Hepatocyte (in vitro differentiated cells): ENCODE data around the gene UPF1. TPM values are rescaled to one million over a fixed set of nuclear protein-coding genes. Genes with fewer than 3 reads are reported as not detected.

Source experiments
- DNase-seq: peaks from one replicate; pipeline ENCODE4 v3.0.0-alpha.2; 2016; ENCODE audit warnings: low spot score
- H2AFZ ChIP-seq: fragments of 200-600 bp; sonication (generic); 2 replicates; pipeline ENCODE4 v1.6.0; 2016; ENCODE audit warnings: antibody characterized with exemption, mild to moderate bottlenecking
- H3K27ac ChIP-seq: fragments of 200-600 bp; sonication (generic); 2 replicates; pipeline ENCODE4 v1.5.1; 2016; ENCODE audit warnings: mild to moderate bottlenecking
- H3K27me3 ChIP-seq: fragments of 200-600 bp; sonication (generic); 2 replicates; pipeline ENCODE4 v1.6.1; 2016
- H3K36me3 ChIP-seq: fragments of 200-600 bp; sonication (generic); replicated peaks from 2 replicates; pipeline ENCODE4 v1.5.1; 2016; ENCODE audit warnings: low read depth; ENCODE audit not compliant: insufficient read depth
- H3K4me1 ChIP-seq: fragments of 200-600 bp; sonication (generic); 2 replicates; pipeline ENCODE4 v1.5.1; 2016; ENCODE audit warnings: mild to moderate bottlenecking, moderate library complexity; ENCODE audit not compliant: insufficient read depth
- H3K4me2 ChIP-seq: fragments of 200-600 bp; sonication (generic); 2 replicates; pipeline ENCODE4 v1.6.0; 2016
- H3K4me3 ChIP-seq: fragments of 200-600 bp; sonication (generic); 2 replicates; pipeline ENCODE4 v1.5.1; 2016; ENCODE audit warnings: mild to moderate bottlenecking
- H3K79me2 ChIP-seq: fragments of 200-600 bp; sonication (generic); 2 replicates; pipeline ENCODE4 v1.6.0; 2017; ENCODE audit warnings: mild to moderate bottlenecking
- H3K9me2 ChIP-seq: fragments of 200-600 bp; sonication (generic); replicated peaks from 2 replicates; pipeline ENCODE4 v1.6.0; 2017; ENCODE audit warnings: mild to moderate bottlenecking; ENCODE audit not compliant: insufficient read depth
- H3K9me3 ChIP-seq: fragments of 200-600 bp; sonication (generic); 2 replicates; pipeline ENCODE4 v1.5.1; 2016; ENCODE audit warnings: low read depth, mild to moderate bottlenecking
- H4K20me1 ChIP-seq: fragments of 200-600 bp; sonication (generic); 2 replicates; pipeline ENCODE4 v1.6.0; 2016; ENCODE audit warnings: mild to moderate bottlenecking; ENCODE audit not compliant: insufficient read depth, poor library complexity, severe bottlenecking
- EZH2 ChIP-seq: fragments of 200-600 bp; sonication (generic); IDR thresholded peaks from 2 replicates; pipeline ENCODE4 v1.6.1; 2016; ENCODE audit warnings: antibody characterized with exemption, mild to moderate bottlenecking, borderline replicate concordance
- EZH2phosphoT487 ChIP-seq: fragments of 200-600 bp; sonication (generic); IDR thresholded peaks from one replicate; pipeline ENCODE4 v1.6.1; 2018; ENCODE audit warnings: antibody characterized with exemption, mild to moderate bottlenecking, low read depth, moderate library complexity; ENCODE audit not compliant: unreplicated experiment, severe bottlenecking
- WGBS: methylation state at CpG from one replicate; pipeline ENCODE4 v1.1.6; 2016; ENCODE audit warnings: low lambda C conversion rate; ENCODE audit errors: missing lambda C conversion rate; 5-methylcytosine and 5-hydroxymethylcytosine counted together
- polyA plus RNA-seq: library from polyadenylated mRNA; unstranded; fragments of >200 nt; fragmentation: Nextera tagmentation; extraction: Ambion mirVana; gene quantifications from 2 replicates; pipeline ENCODE4 v1.2.1, GENCODE V29; 2016
- total RNA-seq: library from RNA; depleted of rRNA; stranded (reverse); fragments of >200 nt; gene quantifications from 2 replicates; pipeline ENCODE4 v1.2.3, GENCODE V29; 2014
- TF ChIP-seq, protein P1 (sequence below): fragments of 200-600 bp; sonication (generic); IDR thresholded peaks from 2 replicates; pipeline ENCODE4 v1.5.1; 2016; ENCODE audit warnings: antibody characterized with exemption, mild to moderate bottlenecking; ENCODE audit not compliant: poor library complexity

The UPF1 gene
- total and polyA plus RNA-seq, 2 experiments from 2014 or later = 27.0 to 47.2 TPM

DNA sequence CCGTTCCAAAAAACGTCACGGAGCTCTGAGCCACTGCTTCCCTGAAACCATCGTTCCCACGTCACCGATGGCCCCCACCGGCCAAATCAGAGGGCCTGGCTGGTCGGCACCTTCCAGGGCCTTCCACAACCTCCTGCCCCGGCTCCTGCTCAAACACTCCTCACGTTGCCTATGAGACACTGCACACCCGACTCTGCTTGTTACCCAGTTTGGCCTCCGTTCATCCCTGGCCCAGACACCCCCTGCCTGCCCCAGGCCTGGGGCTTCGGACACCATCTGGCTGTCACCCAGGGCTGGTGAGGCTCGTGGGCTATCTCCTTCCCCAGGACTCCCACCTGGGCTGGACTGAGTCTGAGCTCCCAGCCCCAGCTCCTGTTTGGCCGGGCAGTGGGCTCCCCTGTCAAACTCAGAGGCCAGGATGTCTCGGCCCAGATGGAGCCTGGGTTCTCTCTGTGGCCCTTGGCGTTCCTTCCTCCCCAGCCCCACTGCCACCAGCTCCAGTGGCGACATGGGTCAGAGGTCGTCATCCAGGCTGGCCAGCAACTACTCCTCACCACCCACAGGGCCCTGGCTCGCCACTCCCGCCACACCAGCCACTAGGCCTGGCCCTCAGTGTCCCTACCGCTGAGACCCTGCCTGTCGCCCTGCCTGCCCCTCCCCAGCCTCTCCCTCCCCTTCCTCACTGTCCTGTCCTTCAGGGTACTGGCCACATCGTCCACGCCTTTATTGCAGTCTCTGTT is 46.5 kb downstream of the UPF1 start:
- Histone ChIP-seq H3K9me2 (no peaks in the 10 kb centered on the region), H3K4me3 (no peak overlapping the region), H3K27ac (no peak overlapping the region), H2AFZ (no peak overlapping the region), H4K20me1 (no peaks in the 10 kb centered on the region), H3K9me3 (no peaks in the 10 kb centered on the region), H3K36me3 (no peaks in the 10 kb centered on the region), H3K4me1 (no peaks in the 10 kb centered on the region), H3K4me2 (no peak overlapping the region), H3K79me2 (no peaks in the 10 kb centered on the region), H3K27me3 (no peaks in the 10 kb centered on the region)
- DNase-seq = no peak
- WGBS = 95% methylated on average over 25 of the region's 25 CpGs
- TF ChIP-seq, protein P1, sequence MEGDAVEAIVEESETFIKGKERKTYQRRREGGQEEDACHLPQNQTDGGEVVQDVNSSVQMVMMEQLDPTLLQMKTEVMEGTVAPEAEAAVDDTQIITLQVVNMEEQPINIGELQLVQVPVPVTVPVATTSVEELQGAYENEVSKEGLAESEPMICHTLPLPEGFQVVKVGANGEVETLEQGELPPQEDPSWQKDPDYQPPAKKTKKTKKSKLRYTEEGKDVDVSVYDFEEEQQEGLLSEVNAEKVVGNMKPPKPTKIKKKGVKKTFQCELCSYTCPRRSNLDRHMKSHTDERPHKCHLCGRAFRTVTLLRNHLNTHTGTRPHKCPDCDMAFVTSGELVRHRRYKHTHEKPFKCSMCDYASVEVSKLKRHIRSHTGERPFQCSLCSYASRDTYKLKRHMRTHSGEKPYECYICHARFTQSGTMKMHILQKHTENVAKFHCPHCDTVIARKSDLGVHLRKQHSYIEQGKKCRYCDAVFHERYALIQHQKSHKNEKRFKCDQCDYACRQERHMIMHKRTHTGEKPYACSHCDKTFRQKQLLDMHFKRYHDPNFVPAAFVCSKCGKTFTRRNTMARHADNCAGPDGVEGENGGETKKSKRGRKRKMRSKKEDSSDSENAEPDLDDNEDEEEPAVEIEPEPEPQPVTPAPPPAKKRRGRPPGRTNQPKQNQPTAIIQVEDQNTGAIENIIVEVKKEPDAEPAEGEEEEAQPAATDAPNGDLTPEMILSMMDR = no peak
- TF ChIP-seq EZH2 = no peak
- no peak for TF ChIP-seq EZH2phosphoT487

DNA sequence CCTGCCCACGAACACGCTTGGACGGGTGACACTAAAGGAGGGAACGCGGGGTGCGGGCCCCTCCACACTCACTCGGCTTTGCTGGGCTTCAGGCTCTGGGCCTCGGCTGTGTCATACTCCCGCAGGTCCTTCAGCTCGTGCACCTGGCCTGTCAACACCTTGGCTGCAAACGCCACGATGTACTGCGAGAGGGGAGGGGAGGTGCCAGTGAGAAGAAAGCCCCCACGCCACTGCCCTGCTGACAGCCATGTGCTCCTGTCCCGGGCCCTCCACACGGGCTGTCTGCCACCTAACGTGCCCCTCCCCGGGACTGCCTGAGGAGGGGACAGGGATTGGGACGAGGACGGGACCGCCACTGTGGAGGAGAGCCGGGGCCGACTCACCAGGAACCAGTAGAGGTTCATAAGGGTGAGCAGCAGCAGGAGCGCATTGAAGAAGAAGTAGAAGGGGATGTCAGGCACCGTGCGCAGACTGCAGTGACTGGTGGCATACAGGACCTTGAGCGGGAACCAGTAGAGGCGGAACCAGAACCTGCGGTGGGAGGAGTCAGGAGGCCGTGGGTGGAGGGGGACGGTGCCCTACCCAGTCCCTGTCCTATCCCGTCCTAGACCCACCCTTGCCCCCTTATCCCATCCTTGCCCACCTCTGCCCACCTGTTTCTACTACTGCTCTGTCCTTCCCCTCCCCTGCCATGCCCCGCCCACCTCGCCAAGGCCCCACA is 47.3 kb downstream of the UPF1 start:
- Histone ChIP-seq H3K4me1 (no peaks in the 10 kb centered on the region), H3K27ac (no peak overlapping the region), H3K79me2 (no peaks in the 10 kb centered on the region), H2AFZ (no peak overlapping the region), H3K27me3 (no peaks in the 10 kb centered on the region), H3K36me3 (no peaks in the 10 kb centered on the region), H3K9me3 (no peaks in the 10 kb centered on the region), H4K20me1 (no peaks in the 10 kb centered on the region), H3K4me2 (no peak overlapping the region), H3K9me2 (no peaks in the 10 kb centered on the region), H3K4me3 (no peak overlapping the region)
- DNase-seq = no peak
- 92% methylated on average over 30 of the region's 34 CpGs for WGBS
- TF ChIP-seq, protein P1 = no peak
- TF ChIP-seq EZH2phosphoT487 (no peak), EZH2 (no peak)

DNA sequence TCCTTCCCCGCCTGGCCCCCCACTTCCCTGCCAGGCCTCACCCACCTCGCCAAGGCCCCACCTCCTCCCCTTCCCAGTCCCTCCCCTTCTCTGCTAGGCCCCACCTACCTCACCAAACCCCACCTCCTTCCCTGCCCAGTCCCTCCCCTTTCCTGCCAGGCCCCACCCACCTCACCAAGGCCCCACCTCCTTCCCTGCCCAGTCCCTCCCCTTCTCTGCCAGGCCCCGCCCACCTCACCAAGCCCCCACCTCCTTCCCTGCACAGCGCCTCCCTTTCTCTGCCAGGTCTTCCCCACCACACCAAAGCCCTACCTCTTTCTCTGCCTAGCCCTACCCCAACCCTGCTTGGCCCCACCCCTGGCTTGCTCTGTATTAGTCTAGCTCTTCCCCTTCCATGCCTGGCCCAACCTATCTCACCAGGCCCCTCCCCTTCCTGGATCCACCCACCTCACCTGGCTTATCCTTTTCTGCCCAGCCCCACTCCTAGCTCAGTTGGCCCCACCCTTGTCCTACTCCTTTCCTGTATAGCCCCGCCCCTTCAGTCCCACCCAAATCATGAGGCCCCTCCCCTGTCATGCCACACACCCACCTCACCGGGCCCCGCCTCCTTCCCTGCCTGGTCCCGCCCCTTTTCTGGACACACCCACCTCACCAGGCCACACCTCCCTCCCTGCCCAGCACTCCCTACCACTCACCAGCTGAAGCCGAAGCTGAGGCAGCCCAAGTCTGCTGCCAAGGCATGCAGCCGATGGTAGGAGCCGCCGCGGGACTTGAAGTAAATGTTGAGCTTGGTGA is 48.0 kb downstream of the UPF1 start:
- DNase-seq = no peak
- TF ChIP-seq EZH2 (no peak), EZH2phosphoT487 (no peak)
- TF ChIP-seq, protein P1 = no peak
- Histone ChIP-seq H3K27me3 (no peaks in the 10 kb centered on the region), H3K9me3 (no peaks in the 10 kb centered on the region), H3K4me2 (no peak overlapping the region), H3K27ac (no peak overlapping the region), H3K4me1 (no peaks in the 10 kb centered on the region), H3K36me3 (no peaks in the 10 kb centered on the region), H3K79me2 (no peaks in the 10 kb centered on the region), H3K9me2 (no peaks in the 10 kb centered on the region), H4K20me1 (no peaks in the 10 kb centered on the region), H3K4me3 (no peak overlapping the region), H2AFZ (no peak overlapping the region)
- WGBS = 100% methylated on average over 5 of the region's 13 CpGs
